Endothelial cell (in vitro differentiated cells): ENCODE results near the gene PTPRB. TPM values are rescaled to one million over a fixed set of nuclear protein-coding genes. Genes with fewer than 3 reads are reported as not detected.

ENCODE experiments used
- DNase-seq: peaks from one replicate; pipeline ENCODE4 v3.0.0; 2021; ENCODE audit warnings: low spot score
- H3K27ac Mint-ChIP-seq: one replicate; pipeline ENCODE4 v1.8.0; 2021; ENCODE audit warnings: mixed read lengths, inconsistent platforms; ENCODE audit not compliant: unreplicated experiment
- H3K27me3 Mint-ChIP-seq: one replicate; pipeline ENCODE4 v1.8.0; 2021; ENCODE audit warnings: mild to moderate bottlenecking, moderate library complexity, mixed read lengths, inconsistent platforms; ENCODE audit not compliant: unreplicated experiment
- H3K36me3 Mint-ChIP-seq: one replicate; pipeline ENCODE4 v1.8.0; 2021; ENCODE audit warnings: mild to moderate bottlenecking, low read depth, mixed read lengths, inconsistent platforms; ENCODE audit not compliant: unreplicated experiment
- H3K4me1 Mint-ChIP-seq: one replicate; pipeline ENCODE4 v1.8.0; 2021; ENCODE audit warnings: mild to moderate bottlenecking, mixed read lengths, inconsistent platforms; ENCODE audit not compliant: unreplicated experiment
- H3K4me3 Mint-ChIP-seq: one replicate; pipeline ENCODE4 v1.8.0; 2021; ENCODE audit warnings: mild to moderate bottlenecking, mixed read lengths, inconsistent platforms; ENCODE audit not compliant: unreplicated experiment
- H3K9me3 Mint-ChIP-seq: one replicate; pipeline ENCODE4 v1.8.0; 2021; ENCODE audit warnings: mixed read lengths, inconsistent platforms; ENCODE audit not compliant: unreplicated experiment
- CTCF ChIP-seq: fragments of 200-600 bp; sonication (generic); IDR thresholded peaks from one replicate; pipeline ENCODE4 v1.5.0; 2021; ENCODE audit warnings: antibody characterized with exemption; ENCODE audit not compliant: unreplicated experiment
- total RNA-seq: library from RNA; stranded (reverse); fragmentation: NEBNext Ultra II Directional; extraction: Animal tissue kit (Norgen Biotek cat#: 25700); gene quantifications from one replicate; pipeline ENCODE4 v1.2.1, GENCODE V29; 2021; ENCODE audit not compliant: unreplicated experiment

Gene PTPRB
- total RNA-seq, 1 donor from 2014 or later, result 162 TPM

GRCh38 chr12:70551731-70552130 is 85.5 kb downstream of the PTPRB start:
- Mint-ChIP-seq H3K4me1 (peaks cover 2% of the 10 kb centered on the region), H3K9me3 (no peaks in the 10 kb centered on the region), H3K27ac (no peak overlapping the region), H3K4me3 (no peak overlapping the region), H3K27me3 (peaks cover 2% of the 10 kb centered on the region), H3K36me3 (peaks cover 73% of the 10 kb centered on the region)
- DNase-seq, result no peak
- TF ChIP-seq CTCF, result no peak

GRCh38 chr12:70550180-70550577 is 87.0 kb downstream of the PTPRB start:
- Mint-ChIP-seq H3K9me3 (no peaks in the 10 kb centered on the region), H3K36me3 (peaks cover 70% of the 10 kb centered on the region), H3K27me3 (peaks cover 5% of the 10 kb centered on the region), H3K27ac (no peak overlapping the region), H3K4me3 (no peak overlapping the region), H3K4me1 (peaks cover 2% of the 10 kb centered on the region)
- TF ChIP-seq CTCF, result no peak
- DNase-seq, result no peak

GRCh38 chr12:70549340-70550179 is 87.7 kb downstream of the PTPRB start:
- no peak for DNase-seq
- Mint-ChIP-seq H3K9me3 (no peaks in the 10 kb centered on the region), H3K27me3 (peaks cover 8% of the 10 kb centered on the region), H3K4me3 (no peak overlapping the region), H3K4me1 (peaks cover 2% of the 10 kb centered on the region), H3K36me3 (peaks cover 72% of the 10 kb centered on the region), H3K27ac (no peak overlapping the region)
- TF ChIP-seq CTCF, result no peak

GRCh38 chr12:70543444-70543843 is 93.8 kb downstream of the PTPRB start:
- peaks cover 7% of the 10 kb centered on the region for H3K27me3 Mint-ChIP-seq
- no peak for TF ChIP-seq CTCF
- H3K27ac Mint-ChIP-seq, result no peak overlapping the region
- H3K9me3 Mint-ChIP-seq, result no peaks in the 10 kb centered on the region
- no peak overlapping the region for H3K4me3 Mint-ChIP-seq
- H3K4me1 Mint-ChIP-seq, result no peaks in the 10 kb centered on the region
- peaks cover 64% of the 10 kb centered on the region for H3K36me3 Mint-ChIP-seq
- DNase-seq, result no peak

- DNase-seq, result no peak
- H3K9me3 Mint-ChIP-seq, result no peaks in the 10 kb centered on the region
- H3K27ac Mint-ChIP-seq, result no peak overlapping the region
- TF ChIP-seq CTCF, result no peak
- H3K4me1 Mint-ChIP-seq, result peaks cover 8% of the 10 kb centered on the region
- peaks cover 10% of the 10 kb centered on the region for H3K27me3 Mint-ChIP-seq
- no peak overlapping the region for H3K4me3 Mint-ChIP-seq
- H3K36me3 Mint-ChIP-seq, result peaks cover 70% of the 10 kb centered on the region
These were observed 96.2 kb downstream of the PTPRB start for GRCh38 chr12:70540996-70541395.
